ENCODE data around the gene ERF. TPM values are rescaled to one million over a fixed set of nuclear protein-coding genes. Genes with fewer than 3 reads are reported as not detected.
"Not testable (repeated sequence)": the region's sequence is repeated elsewhere in the genome, so short reads cannot be mapped to it uniquely, and the experiment has no call there.

The ERF gene
- total and polyA plus RNA-seq, 4 donors = 16.1 to 57.2 (median 37.5) TPM

- not testable (repeated sequence) for H3K4me3 ChIP-seq (ENCODE audit: low read depth, low read length); H3K36me3 ChIP-seq (ENCODE audit: control insufficient read depth, insufficient read depth, low read length); H3K9me3 ChIP-seq (ENCODE audit: control insufficient read depth, insufficient read depth, low read length); DNase-seq (ENCODE audit: low read depth in 4 of 6, low spot score in 6 of 6); H3K27me3 ChIP-seq (ENCODE audit: control insufficient read depth, insufficient read depth, low read length); H3K27ac ChIP-seq (ENCODE audit: low read depth, low read length)
- H3K4me1 ChIP-seq (ENCODE audit: control insufficient read depth, insufficient read depth, low read length) = peaks cover 24% of the 10 kb centered on the region
- WGBS (ENCODE audit: insufficient coverage) = 100% methylated on average over 1 of the region's 3 CpGs
Observed at GRCh38 chr19:42257842-42258241, 2.9 kb upstream of the ERF start.

DNA sequence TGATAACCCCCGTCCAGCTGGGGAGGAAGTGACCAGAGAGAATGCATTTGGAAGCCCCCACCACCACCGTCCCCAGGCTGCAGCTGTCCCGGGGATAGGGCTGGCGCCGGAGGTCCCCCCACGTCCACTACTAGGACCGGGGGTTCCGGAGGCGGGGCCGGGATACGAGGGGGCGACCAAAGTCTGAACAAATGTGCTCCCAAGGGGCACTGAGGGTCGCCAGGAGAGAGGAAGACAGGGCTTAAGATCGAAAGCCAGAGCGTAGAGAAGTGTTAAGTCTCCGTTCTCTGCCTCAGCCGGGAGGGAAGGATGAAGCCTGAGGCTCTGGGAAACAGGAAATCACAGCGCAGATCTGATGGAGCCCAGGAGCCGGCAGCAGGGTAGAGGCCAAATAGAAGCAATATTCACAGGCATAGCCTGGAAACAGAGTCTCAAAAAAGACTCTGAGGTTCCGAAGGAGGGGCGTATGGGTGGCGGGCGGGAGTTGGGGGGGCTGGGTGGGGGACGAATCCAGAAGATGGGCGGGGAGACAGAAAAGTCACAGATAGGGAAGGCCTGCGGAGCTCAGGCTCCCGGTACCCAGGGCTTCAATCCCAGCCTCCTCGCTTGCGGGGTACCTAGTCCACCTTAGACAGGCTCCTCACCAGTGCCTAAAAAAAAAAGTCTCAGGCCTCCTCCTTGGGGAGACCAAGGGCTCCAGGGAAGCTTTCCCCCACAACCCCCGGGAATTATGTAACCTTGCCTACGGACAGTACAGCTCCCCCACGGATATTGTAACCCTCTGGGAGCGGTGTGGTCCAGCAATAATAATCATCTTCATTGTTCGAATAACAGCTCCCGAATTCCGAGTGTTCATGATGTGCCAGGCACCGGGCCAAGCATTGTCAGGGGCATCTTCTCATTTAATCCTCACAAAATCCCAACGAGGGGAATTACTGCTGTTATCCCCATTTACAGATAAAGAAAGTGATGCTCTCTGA is 1.1 kb upstream of the ERF start:
- Histone ChIP-seq H3K36me3 (ENCODE audit: control insufficient read depth, insufficient read depth, low read length) (peaks cover under 1% of the 10 kb centered on the region), H3K27ac (ENCODE audit: low read depth, low read length) (peak overlapping the region; percentile 99), H3K4me3 (ENCODE audit: low read depth, low read length) (peak overlapping the region; percentile 98), H3K4me1 (ENCODE audit: control insufficient read depth, insufficient read depth, low read length) (peaks cover 42% of the 10 kb centered on the region), H3K27me3 (ENCODE audit: control insufficient read depth, insufficient read depth, low read length) (no peaks in the 10 kb centered on the region), H3K9me3 (ENCODE audit: control insufficient read depth, insufficient read depth, low read length) (no peaks in the 10 kb centered on the region)
- peak in 2 of 6 donors; percentile 75 to 77 for DNase-seq (ENCODE audit: low read depth in 4 of 6, low spot score in 6 of 6)
- 1% methylated on average over 32 of the region's 38 CpGs for WGBS (ENCODE audit: insufficient coverage)

- peak overlapping the region; percentile 99 for H3K27ac ChIP-seq (ENCODE audit: low read depth, low read length)
- WGBS (ENCODE audit: insufficient coverage) = 0% methylated on average over 63 of the region's 70 CpGs
- no peaks in the 10 kb centered on the region for H3K9me3 ChIP-seq (ENCODE audit: control insufficient read depth, insufficient read depth, low read length)
- H3K4me3 ChIP-seq (ENCODE audit: low read depth, low read length) = peak overlapping the region; percentile 98
- peak in 3 of 6 donors; percentile 68 to 93 (median 86) for DNase-seq (ENCODE audit: low read depth in 4 of 6, low spot score in 6 of 6)
- H3K4me1 ChIP-seq (ENCODE audit: control insufficient read depth, insufficient read depth, low read length) = peaks cover 59% of the 10 kb centered on the region
- H3K36me3 ChIP-seq (ENCODE audit: control insufficient read depth, insufficient read depth, low read length) = peaks cover 16% of the 10 kb centered on the region
- no peaks in the 10 kb centered on the region for H3K27me3 ChIP-seq (ENCODE audit: control insufficient read depth, insufficient read depth, low read length)
Observed at GRCh38 chr19:42254089-42254849, 659 bp downstream of the ERF start.

DNA sequence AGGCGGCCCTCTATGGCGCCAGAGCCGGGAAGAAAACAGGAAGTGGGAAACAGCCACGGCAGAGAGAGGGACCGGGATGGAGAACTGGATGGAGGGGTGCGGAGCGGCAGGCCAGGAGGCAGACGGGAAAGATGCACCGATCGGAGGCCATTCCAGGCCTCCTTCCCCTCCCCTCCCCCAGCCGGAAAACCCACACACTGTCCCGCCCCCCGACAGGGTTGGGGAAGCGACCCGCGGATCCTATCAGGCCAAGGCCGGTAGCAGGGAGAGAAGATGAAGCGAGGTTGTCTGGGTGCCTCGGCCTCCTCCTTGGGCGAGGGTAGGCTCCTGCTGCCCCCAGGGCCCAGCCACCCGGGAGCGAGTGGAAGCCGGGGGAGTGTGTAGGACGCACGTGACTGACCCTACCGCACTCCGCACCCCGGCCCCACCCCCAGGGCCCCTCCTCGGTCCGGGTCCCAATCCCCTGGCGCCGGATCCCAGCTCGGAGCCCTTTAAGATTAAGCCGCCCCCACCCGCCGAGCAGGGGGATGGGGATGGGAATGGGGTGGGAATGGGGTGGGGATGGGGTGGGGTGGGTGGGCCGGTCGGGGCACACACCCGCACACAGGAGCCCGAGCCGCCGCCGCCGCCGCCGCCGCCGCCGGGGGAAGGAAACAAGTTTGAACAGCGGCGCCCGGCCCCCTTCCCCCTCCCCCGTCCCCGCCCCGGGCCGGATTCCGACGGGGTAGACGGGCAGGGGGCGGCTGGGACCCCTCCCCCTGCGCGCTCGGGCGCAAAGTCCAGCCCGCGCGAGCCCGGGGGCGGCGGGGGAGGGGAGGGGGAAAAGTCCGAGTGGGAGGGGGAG is 1.5 kb downstream of the ERF start:
- H3K4me1 ChIP-seq (ENCODE audit: control insufficient read depth, insufficient read depth, low read length) = peaks cover 66% of the 10 kb centered on the region
- 2% methylated on average over 6 of the region's 71 CpGs for WGBS (ENCODE audit: insufficient coverage)

GRCh38 chr19:42252365-42253244 is 2.3 kb downstream of the ERF start:
- Histone ChIP-seq H3K9me3 (ENCODE audit: control insufficient read depth, insufficient read depth, low read length) (no peaks in the 10 kb centered on the region), H3K4me3 (ENCODE audit: low read depth, low read length) (peak overlapping the region; percentile 98), H3K27me3 (ENCODE audit: control insufficient read depth, insufficient read depth, low read length) (no peaks in the 10 kb centered on the region), H3K36me3 (ENCODE audit: control insufficient read depth, insufficient read depth, low read length) (peaks cover 32% of the 10 kb centered on the region), H3K4me1 (ENCODE audit: control insufficient read depth, insufficient read depth, low read length) (peaks cover 69% of the 10 kb centered on the region), H3K27ac (ENCODE audit: low read depth, low read length) (peak overlapping the region; percentile 97)
- peak in 3 of 6 donors; percentile 64 to 92 (median 83) for DNase-seq (ENCODE audit: low read depth in 4 of 6, low spot score in 6 of 6)
- 6% methylated on average over 13 of the region's 27 CpGs for WGBS (ENCODE audit: insufficient coverage)

More for the DNA sequence above, 1.5 kb downstream of the ERF start:
- no peaks in the 10 kb centered on the region for H3K9me3 ChIP-seq (ENCODE audit: control insufficient read depth, insufficient read depth, low read length)
- H3K27me3 ChIP-seq (ENCODE audit: control insufficient read depth, insufficient read depth, low read length) = no peaks in the 10 kb centered on the region
- peak in 2 of 6 donors; percentile 18 to 74 for DNase-seq (ENCODE audit: low read depth in 4 of 6, low spot score in 6 of 6)
- H3K4me3 ChIP-seq (ENCODE audit: low read depth, low read length) = peak overlapping the region; percentile 98
- peaks cover 24% of the 10 kb centered on the region for H3K36me3 ChIP-seq (ENCODE audit: control insufficient read depth, insufficient read depth, low read length)
- H3K27ac ChIP-seq (ENCODE audit: low read depth, low read length) = peak overlapping the region; percentile 99

DNA sequence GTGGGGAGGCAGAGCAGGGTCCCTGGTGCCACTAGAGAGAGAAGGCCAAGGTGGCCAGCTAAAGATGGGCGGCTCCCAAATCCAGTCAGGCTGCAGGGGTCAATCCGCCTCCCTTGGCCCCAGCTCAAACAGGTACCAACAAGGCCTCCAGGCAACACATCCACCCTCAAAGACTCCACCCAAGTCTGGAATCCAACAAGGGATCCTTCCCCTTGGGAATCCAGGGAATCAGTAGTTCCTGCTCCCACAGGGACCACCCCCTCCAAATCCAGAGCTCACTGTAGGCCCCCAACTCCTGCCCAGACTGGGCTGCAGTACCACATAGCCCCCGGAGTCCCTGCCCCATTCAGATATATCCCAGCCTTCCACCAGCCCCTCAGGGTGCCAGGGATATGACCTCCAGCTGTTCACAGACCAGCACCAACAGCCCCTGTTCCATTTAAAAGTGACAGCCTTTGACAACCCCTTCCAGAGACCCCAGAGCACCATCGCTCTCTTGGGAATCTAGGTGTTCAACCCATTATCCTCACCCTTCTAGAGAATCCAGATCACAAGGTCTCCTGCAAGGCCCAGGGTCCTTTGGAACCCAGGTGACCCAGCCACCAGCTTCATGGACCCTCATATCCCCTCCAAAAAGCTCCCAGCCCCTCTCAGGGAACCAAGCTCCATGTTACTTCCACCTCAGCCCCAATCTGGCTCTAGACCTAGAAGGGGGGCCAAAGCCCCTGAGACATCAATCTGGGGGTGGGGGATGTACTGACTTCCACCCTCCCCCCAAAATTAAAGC is 3.2 kb downstream of the ERF start:
- peak in 1 of 6 donors; percentile 9 for DNase-seq (ENCODE audit: low read depth in 4 of 6, low spot score in 6 of 6)
- peak overlapping the region; percentile 98 for H3K4me3 ChIP-seq (ENCODE audit: low read depth, low read length)
- H3K27me3 ChIP-seq (ENCODE audit: control insufficient read depth, insufficient read depth, low read length) = no peaks in the 10 kb centered on the region
- WGBS (ENCODE audit: insufficient coverage) = 81% methylated on average over 3 of the region's 4 CpGs
- peaks cover 40% of the 10 kb centered on the region for H3K36me3 ChIP-seq (ENCODE audit: control insufficient read depth, insufficient read depth, low read length)
- H3K27ac ChIP-seq (ENCODE audit: low read depth, low read length) = peak overlapping the region; percentile 97
- no peaks in the 10 kb centered on the region for H3K9me3 ChIP-seq (ENCODE audit: control insufficient read depth, insufficient read depth, low read length)
- peaks cover 74% of the 10 kb centered on the region for H3K4me1 ChIP-seq (ENCODE audit: control insufficient read depth, insufficient read depth, low read length)

GRCh38 chr19:42250666-42251531 is 4.0 kb downstream of the ERF start:
- Histone ChIP-seq H3K36me3 (ENCODE audit: control insufficient read depth, insufficient read depth, low read length) (peaks cover 41% of the 10 kb centered on the region), H3K27me3 (ENCODE audit: control insufficient read depth, insufficient read depth, low read length) (no peaks in the 10 kb centered on the region), H3K9me3 (ENCODE audit: control insufficient read depth, insufficient read depth, low read length) (no peaks in the 10 kb centered on the region), H3K4me3 (ENCODE audit: low read depth, low read length) (peak overlapping the region; percentile 9), H3K27ac (ENCODE audit: low read depth, low read length) (peak overlapping the region; percentile 97), H3K4me1 (ENCODE audit: control insufficient read depth, insufficient read depth, low read length) (peaks cover 75% of the 10 kb centered on the region)
- 5% methylated on average over 9 of the region's 19 CpGs for WGBS (ENCODE audit: insufficient coverage)
- peak in 2 of 6 donors; percentile 65 to 73 for DNase-seq (ENCODE audit: low read depth in 4 of 6, low spot score in 6 of 6)
